ENCODE measurements around the gene CFD.
"Not testable (repeated sequence)": the region's sequence is repeated elsewhere in the genome, so short reads cannot be mapped to it uniquely, and the experiment has no call there.

Gene CFD
- 0.04 to 0.96 reads per million in 2 experiments for total RNA-seq

GRCh38 chr19:858868-859843 lies at the start of gene CFD:
Gene CFD, plus strand, starts transcription at chr19:859664. Its CDS starts 26 bp downstream, at chr19:859690.
- no peak for DNase-seq (ENCODE audit: low read depth)

GRCh38 chr19:810077-810855 lies 49.2 kb upstream of the CFD start:
- DNase-seq (ENCODE audit: low read depth) = no peak

GRCh38 chr19:810883-811489 lies 48.5 kb upstream of the CFD start:
- DNase-seq (ENCODE audit: low read depth) = no peak

- DNase-seq (ENCODE audit: low read depth) = no peak
These were observed 47.9 kb upstream of the CFD start for GRCh38 chr19:811506-812048.

GRCh38 chr19:812049-812746 lies 47.3 kb upstream of the CFD start:
- DNase-seq (ENCODE audit: low read depth) = no peak

- DNase-seq (ENCODE audit: low read depth) = no peak
These were observed 46.7 kb upstream of the CFD start for GRCh38 chr19:812747-813218.

GRCh38 chr19:813219-814151 lies 46.0 kb upstream of the CFD start:
- no peak for DNase-seq (ENCODE audit: low read depth)

GRCh38 chr19:814152-815078 lies 45.0 kb upstream of the CFD start:
- no peak for DNase-seq (ENCODE audit: low read depth)

GRCh38 chr19:815079-815774 lies 44.2 kb upstream of the CFD start:
- no peak for DNase-seq (ENCODE audit: low read depth)

GRCh38 chr19:815775-816499 lies 43.5 kb upstream of the CFD start:
- no peak for DNase-seq (ENCODE audit: low read depth)

- no peak for DNase-seq (ENCODE audit: low read depth)
These were observed 43.0 kb upstream of the CFD start for GRCh38 chr19:816500-816857.

- DNase-seq (ENCODE audit: low read depth) = not testable (repeated sequence)
These were observed 39.3 kb upstream of the CFD start for GRCh38 chr19:820212-820611.

GRCh38 chr19:821231-821824 lies 38.1 kb upstream of the CFD start:
- DNase-seq (ENCODE audit: low read depth) = no peak

- no peak for DNase-seq (ENCODE audit: low read depth)
These were observed 37.5 kb upstream of the CFD start, which contains the start of gene PLPPR3 for GRCh38 chr19:821825-822503. Gene PLPPR3, minus strand, starts transcription at chr19:821955. Its CDS starts 396 bp downstream, at chr19:821559.

GRCh38 chr19:823565-824121 lies 35.8 kb upstream of the CFD start:
- no peak for DNase-seq (ENCODE audit: low read depth)

- no peak for DNase-seq (ENCODE audit: low read depth)
These were observed 34.6 kb upstream of the CFD start for GRCh38 chr19:824885-825284.
